GM12878 (cell line): ENCODE measurements around the gene DEFB125.

Experiments used
- CTCF ChIP-seq, 3 experiments: IDR thresholded peaks in 2 of 3; conservative IDR thresholded peaks in 1 of 3; 2 replicates each; pipeline ENCODE4 v1.5.1; 2011; ENCODE audit warnings: low read depth in 3 of 3, low read length in 3 of 3, mild to moderate bottlenecking in 3 of 3, control low read depth in 2 of 3, moderate library complexity in 2 of 3, inconsistent platforms in 1 of 3, mixed read lengths in 1 of 3; ENCODE audit not compliant: control insufficient read depth in 2 of 3, insufficient read depth in 1 of 3; ENCODE audit errors: extremely low read depth in 1 of 3
- TCF7 ChIP-seq: IDR thresholded peaks from 2 replicates; pipeline ENCODE4 v1.6.1; 2014; ENCODE audit warnings: antibody characterized with exemption, borderline replicate concordance

GRCh38 chr20:60035-60918 lies 27.2 kb upstream of the DEFB125 start:
- TF ChIP-seq TCF7 (no peak), CTCF (IDR thresholded peaks at IDR 0.05 in 2 of 3, conservative IDR thresholded peaks at IDR 0.05 in 1 of 3; ENCODE audit: control insufficient read depth in 2 of 3, extremely low read depth in 1 of 3, insufficient read depth in 1 of 3, low read depth in 3 of 3, low read length in 3 of 3) (no peak)
